Right cardiac atrium (tissue), 5 donors: ENCODE measurements around the gene RGS14. TPM values are rescaled to one million over a fixed set of nuclear protein-coding genes. Genes with fewer than 3 reads are reported as not detected.
"Not testable (repeated sequence)": the region's sequence is repeated elsewhere in the genome, so short reads cannot be mapped to it uniquely, and the experiment has no call there.

ENCODE experiments used
- ATAC-seq, 2 donors: fragments of 200-7000 bp; cut with Tn5 transposase; one replicate each; pipeline versions ENCODE4 v1.8.0 to v1.9.1; 2020; ENCODE audit warnings: moderate library complexity in 2 of 2, mild to moderate bottlenecking in 1 of 2
- DNase-seq, 3 donors: peaks; one replicate each; pipeline ENCODE4 v3.0.0-alpha.2; 2020
- H3K27ac ChIP-seq: one replicate; pipeline ENCODE4 v1.5.1; 2013; ENCODE audit warnings: mild to moderate bottlenecking, low read length, control low read depth, moderate library complexity
- H3K27me3 ChIP-seq: one replicate; pipeline ENCODE4 v1.6.1; 2013; ENCODE audit not compliant: control insufficient read depth, insufficient read depth
- H3K4me1 ChIP-seq: one replicate; pipeline ENCODE4 v1.6.1; 2013; ENCODE audit warnings: low read length; ENCODE audit not compliant: control insufficient read depth, insufficient read depth
- H3K4me3 ChIP-seq: one replicate; pipeline ENCODE4 v1.5.1; 2013; ENCODE audit warnings: low read length, control low read depth
- H3K9me3 ChIP-seq: one replicate; pipeline ENCODE4 v1.6.1; 2013; ENCODE audit warnings: low read length; ENCODE audit not compliant: control insufficient read depth
- WGBS: extraction: QIAGEN DNeasy Blood & Tissue Kit; methylation state at CpG from one replicate; pipeline ENCODE4 v1.1.7; 2013; 5-methylcytosine and 5-hydroxymethylcytosine counted together
- intact Hi-C, 4 donors: fragments of 100-400 bp; cut with DNase I; formaldehyde crosslinking; loops; one replicate each; pipeline versions ENCODE4 v1.11.0 to v1.14.0; 2022 to 2023
- polyA plus RNA-seq: library from polyadenylated mRNA; stranded (reverse); fragments of 200-250 nt; gene quantifications from one replicate; pipeline ENCODE4 v1.2.3, GENCODE V29; 2013
- total RNA-seq, 4 donors: library from RNA; stranded (reverse); fragmentation: NEBNext Ultra II Directional; extraction: Animal tissue kit (Norgen Biotek cat#: 25700); gene quantifications; one replicate each; pipeline ENCODE4 v1.2.1, GENCODE V29; 2021
- donor health status: healthy with polysubstance abuse.
- donor health status: DM: no; HTN: yes; CAD: no.
- donor health status: DM: no; HTN: no; CAD: no.
- donor health status: DM: no; HTN: yes; CAD: no; lungs with severe emphysema.
- donor health status: DM: yes; HTN: yes; CAD: no.

Gene RGS14
- total and polyA plus RNA-seq, 5 donors = 3.8 to 5.1 (median 4.2) TPM

DNA sequence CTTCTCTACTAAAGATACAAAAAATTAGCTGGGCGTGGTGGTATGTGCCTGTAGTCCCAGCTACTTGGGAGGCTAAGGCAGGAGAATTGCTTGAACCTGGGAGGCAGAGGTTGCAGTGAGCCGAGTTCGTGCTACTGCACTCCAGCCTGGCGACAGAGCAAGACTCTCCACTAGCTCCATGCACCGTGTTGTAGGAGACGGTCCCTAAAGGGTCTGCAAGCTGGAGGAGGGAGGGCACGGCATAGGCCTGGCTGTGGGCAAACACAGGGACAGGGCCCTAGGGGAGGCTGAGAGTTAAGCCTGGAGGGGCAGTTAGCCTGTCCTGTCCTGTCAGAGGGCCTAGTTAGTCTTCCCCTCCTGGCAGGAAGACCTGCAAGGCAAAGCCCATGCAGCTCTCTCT is 3.0 kb downstream of the RGS14 start:
- intact Hi-C loops, H3K4me1 ChIP-seq, H3K27me3 ChIP-seq, H3K4me3 ChIP-seq, DNase-seq, H3K27ac ChIP-seq, ATAC-seq, H3K9me3 ChIP-seq: not testable (repeated sequence)
- 86% methylated on average over 7 of the region's 7 CpGs for WGBS

- H3K27ac ChIP-seq = no peak overlapping the region
- 69% methylated on average over 6 of the region's 6 CpGs for WGBS
- H3K27me3 ChIP-seq = no peaks in the 10 kb centered on the region
- no peaks in the 10 kb centered on the region for H3K4me1 ChIP-seq
- no peak overlapping the region for H3K4me3 ChIP-seq
- intact Hi-C loops = no loop called here
- no peaks in the 10 kb centered on the region for H3K9me3 ChIP-seq
- ATAC-seq (no peak), DNase-seq (no peak)
Observed at GRCh38 chr5:177361418-177362291, 3.9 kb downstream of the RGS14 start.

GRCh38 chr5:177362292-177362609 is 4.5 kb downstream of the RGS14 start:
- DNase-seq = no peak
- intact Hi-C loops = no loop called here

GRCh38 chr5:177362610-177363507 is 5.1 kb downstream of the RGS14 start:
- H3K4me1 ChIP-seq = peaks cover 4% of the 10 kb centered on the region
- intact Hi-C loops = no loop called here
- ATAC-seq (peak; percentile 59 to 62), DNase-seq (peak; percentile 59 to 85 (median 85))
- H3K27ac ChIP-seq = no peak overlapping the region
- peak overlapping the region; percentile 37 for H3K4me3 ChIP-seq
- WGBS = 11% methylated on average over 59 of the region's 59 CpGs
- no peaks in the 10 kb centered on the region for H3K9me3 ChIP-seq
- H3K27me3 ChIP-seq = no peaks in the 10 kb centered on the region

More at GRCh38 chr5:177362292-177362609, 4.5 kb downstream of the RGS14 start:
- 56% methylated on average over 8 of the region's 8 CpGs for WGBS
- peaks cover under 1% of the 10 kb centered on the region for H3K4me1 ChIP-seq
- no peak overlapping the region for H3K27ac ChIP-seq
- no peak overlapping the region for H3K4me3 ChIP-seq
- no peak for ATAC-seq
- no peaks in the 10 kb centered on the region for H3K27me3 ChIP-seq
- no peaks in the 10 kb centered on the region for H3K9me3 ChIP-seq

DNA sequence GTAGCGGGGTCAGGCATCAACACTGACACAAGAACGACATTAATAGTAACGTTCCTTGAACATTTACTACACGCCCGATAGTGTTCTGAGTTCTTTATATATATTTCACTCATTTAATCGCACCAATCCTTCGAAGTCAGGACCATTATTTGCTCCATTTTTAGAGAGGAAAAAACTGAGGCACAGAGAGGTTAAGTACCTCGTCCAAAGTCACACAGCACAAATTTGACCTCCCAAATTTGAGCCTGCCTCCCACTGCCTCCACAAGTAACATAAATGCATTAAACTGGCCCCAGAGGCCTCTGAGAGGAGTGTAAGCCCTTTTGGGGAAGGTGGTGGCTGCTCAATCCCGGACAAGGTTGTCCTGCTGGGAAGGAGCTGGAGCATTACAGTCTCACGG is 5.8 kb downstream of the RGS14 start:
- ATAC-seq (no peak), DNase-seq (no peak)
- Histone ChIP-seq H3K9me3 (no peaks in the 10 kb centered on the region), H3K27ac (no peak overlapping the region), H3K4me1 (peaks cover 4% of the 10 kb centered on the region), H3K27me3 (no peaks in the 10 kb centered on the region), H3K4me3 (peak overlapping the region; percentile 37)
- intact Hi-C loops = no loop called here
- WGBS = 40% methylated on average over 10 of the region's 10 CpGs

GRCh38 chr5:177364159-177364962 is 6.6 kb downstream of the RGS14 start:
- no peak overlapping the region for H3K27ac ChIP-seq
- WGBS = 83% methylated on average over 11 of the region's 11 CpGs
- DNase-seq (no peak), ATAC-seq (no peak)
- no peaks in the 10 kb centered on the region for H3K9me3 ChIP-seq
- intact Hi-C loops = no loop called here
- H3K4me1 ChIP-seq = peaks cover 4% of the 10 kb centered on the region
- H3K27me3 ChIP-seq = no peaks in the 10 kb centered on the region
- H3K4me3 ChIP-seq = no peak overlapping the region

DNA sequence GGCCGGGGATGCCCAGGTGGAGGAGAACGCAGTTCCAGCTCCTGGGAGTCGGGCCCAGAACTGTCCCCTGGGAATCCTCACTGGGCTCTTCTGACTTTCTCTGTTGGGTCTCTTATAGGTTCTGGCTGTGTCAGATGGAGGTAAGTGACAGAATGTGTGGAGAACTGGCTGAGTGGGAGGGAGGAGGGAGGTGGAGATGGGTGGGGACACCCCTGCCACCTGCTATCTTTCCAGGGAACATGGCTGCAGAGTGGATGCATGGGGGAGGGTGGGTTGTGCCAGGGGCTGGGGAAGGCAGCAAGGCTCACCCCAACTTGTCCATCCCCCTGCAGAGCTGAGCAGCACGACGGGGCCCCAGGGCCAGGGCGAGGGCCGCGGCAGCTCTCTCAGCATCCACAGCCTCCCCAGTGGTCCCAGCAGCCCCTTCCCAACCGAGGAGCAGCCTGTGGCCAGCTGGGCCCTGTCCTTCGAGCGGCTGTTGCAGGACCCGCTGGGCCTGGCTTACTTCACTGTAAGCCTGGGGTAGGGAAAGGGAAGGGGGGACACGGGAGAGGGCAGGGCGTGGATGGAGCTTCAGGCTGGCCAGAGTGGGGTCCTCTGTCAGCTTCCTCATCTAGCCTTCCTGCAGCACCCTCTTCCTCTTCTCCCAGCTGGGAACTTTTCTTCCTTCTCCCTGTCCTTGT is 8.3 kb downstream of the RGS14 start:
- peak overlapping the region; percentile 9 for H3K27ac ChIP-seq
- ATAC-seq = no peak
- peaks cover 4% of the 10 kb centered on the region for H3K4me1 ChIP-seq
- no peak for DNase-seq
- H3K27me3 ChIP-seq = no peaks in the 10 kb centered on the region
- intact Hi-C loops = no loop called here
- no peak overlapping the region for H3K4me3 ChIP-seq
- no peaks in the 10 kb centered on the region for H3K9me3 ChIP-seq
- WGBS = 74% methylated on average over 14 of the region's 14 CpGs

DNA sequence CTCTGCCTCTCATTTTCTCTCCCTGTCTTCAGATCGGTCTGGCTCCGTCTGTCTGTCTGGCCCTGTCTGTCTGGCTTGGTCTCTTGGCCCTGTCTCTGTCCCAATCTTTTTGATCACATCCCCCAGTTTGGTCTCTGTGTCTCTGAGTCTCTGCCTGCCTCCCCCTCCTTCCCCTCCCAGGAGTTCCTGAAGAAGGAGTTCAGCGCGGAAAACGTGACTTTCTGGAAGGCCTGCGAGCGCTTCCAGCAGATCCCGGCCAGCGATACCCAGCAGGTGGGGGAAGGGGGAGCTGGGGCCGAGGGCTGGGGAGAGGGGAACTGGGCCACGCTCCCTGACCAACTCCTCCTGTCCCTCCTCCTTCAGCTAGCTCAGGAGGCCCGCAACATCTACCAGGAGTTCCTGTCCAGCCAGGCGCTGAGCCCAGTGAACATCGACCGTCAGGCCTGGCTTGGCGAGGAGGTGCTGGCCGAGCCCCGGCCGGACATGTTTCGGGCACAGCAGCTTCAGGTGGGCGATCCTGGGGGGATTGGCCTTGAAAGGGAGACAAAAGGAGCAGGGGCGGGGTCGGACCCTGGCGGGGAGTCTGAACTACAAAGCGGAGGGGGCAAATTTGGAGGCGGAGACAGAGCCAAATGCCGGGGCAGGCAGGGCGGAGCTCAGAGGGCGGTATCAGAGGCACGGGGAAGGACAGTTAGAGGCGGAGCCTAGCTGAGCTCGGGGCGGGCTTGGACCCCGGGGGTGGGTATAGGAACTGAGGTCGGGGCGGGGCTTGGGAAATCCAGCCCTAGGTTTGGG is 9.0 kb downstream of the RGS14 start:
- H3K9me3 ChIP-seq = no peaks in the 10 kb centered on the region
- H3K4me1 ChIP-seq = peaks cover 4% of the 10 kb centered on the region
- intact Hi-C loops = no loop called here
- peak; percentile 92 to 97 (median 96) for DNase-seq
- no peaks in the 10 kb centered on the region for H3K27me3 ChIP-seq
- ATAC-seq = peak; percentile 91 to 92
- 13% methylated on average over 36 of the region's 36 CpGs for WGBS
- peak overlapping the region; percentile 94 for H3K27ac ChIP-seq
- peak overlapping the region; percentile 54 for H3K4me3 ChIP-seq

- Histone ChIP-seq H3K27ac (no peak overlapping the region), H3K27me3 (no peaks in the 10 kb centered on the region), H3K4me3 (peak overlapping the region; percentile 54), H3K4me1 (peaks cover 4% of the 10 kb centered on the region), H3K9me3 (no peaks in the 10 kb centered on the region)
- ATAC-seq (peak; percentile 3 to 8), DNase-seq (peak in 1 of 3 donors; percentile 49)
- 22% methylated on average over 46 of the region's 46 CpGs for WGBS
- intact Hi-C loops = no loop called here
Observed at GRCh38 chr5:177367323-177367848, 9.7 kb downstream of the RGS14 start.
